GDM1 (cell line): ENCODE measurements around the gene RPL11.
"Not testable (repeated sequence)": the region's sequence is repeated elsewhere in the genome, so short reads cannot be mapped to it uniquely, and the experiment has no call there.

Experiments
- DNase-seq: peaks from one replicate; lab custom pipeline; 2025; lab: John Stamatoyannopoulos, UW

Gene RPL11

DNA sequence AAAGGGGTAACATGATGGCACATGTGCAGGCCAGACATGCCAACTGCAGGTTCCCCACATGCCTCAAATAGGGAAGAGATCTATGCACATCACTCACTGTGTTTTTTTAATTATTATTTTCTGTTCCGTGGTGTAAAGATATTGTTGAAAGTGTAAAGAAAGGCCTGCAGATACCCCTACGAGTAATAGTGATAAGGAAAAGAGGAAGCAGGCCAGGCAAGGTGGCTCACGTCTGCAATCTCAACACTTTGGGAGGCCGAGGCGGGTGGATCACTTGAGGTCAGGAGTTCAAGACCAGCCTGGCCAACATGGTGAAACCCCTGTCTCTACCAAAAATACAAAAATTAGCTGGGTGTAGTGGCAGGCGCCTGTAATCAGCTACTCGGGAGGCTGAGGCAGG, 6.4 kb upstream of the RPL11 start:
- not testable (repeated sequence) for DNase-seq

DNA sequence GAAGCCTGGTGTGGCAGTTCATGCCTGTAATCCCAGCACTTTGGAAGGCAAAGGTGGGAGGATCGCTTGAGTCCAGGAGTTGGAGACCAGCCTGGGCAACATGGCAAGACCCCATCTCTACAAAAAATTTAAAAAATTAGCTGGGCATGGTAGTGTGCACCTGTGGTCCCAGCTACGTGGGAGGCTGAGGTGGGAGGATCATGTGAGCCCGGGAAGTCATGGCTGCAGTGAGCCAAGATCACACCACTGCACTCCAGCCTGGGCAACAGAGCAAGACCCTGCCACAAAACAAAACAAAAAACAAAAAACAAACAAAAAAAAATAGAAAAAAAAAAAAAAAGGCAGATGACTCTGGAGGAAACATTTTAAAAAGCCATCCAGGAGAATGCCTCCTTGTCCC, 3.9 kb upstream of the RPL11 start:
- DNase-seq: not testable (repeated sequence)

DNA sequence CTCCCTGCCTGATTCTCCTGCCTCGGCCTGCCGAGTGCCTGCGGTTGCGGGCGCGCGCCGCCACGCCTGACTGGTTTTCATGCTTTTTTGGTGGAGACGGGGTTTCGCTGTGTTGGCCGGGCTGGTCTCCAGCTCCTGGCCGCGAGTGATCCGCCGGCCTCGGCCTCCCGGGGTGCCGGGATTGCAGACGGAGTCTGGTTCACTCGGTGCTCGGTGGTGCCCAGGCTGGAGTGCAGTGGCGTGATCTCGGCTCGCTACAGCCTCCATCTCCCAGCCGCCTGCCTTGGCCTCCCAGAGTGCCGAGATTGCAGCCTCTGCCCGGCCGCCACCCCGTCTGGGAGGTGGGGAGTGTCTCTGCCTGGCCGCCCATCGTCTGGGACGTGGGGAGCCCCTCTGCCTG, 3.3 kb upstream of the RPL11 start:
- DNase-seq: not testable (repeated sequence)

DNA sequence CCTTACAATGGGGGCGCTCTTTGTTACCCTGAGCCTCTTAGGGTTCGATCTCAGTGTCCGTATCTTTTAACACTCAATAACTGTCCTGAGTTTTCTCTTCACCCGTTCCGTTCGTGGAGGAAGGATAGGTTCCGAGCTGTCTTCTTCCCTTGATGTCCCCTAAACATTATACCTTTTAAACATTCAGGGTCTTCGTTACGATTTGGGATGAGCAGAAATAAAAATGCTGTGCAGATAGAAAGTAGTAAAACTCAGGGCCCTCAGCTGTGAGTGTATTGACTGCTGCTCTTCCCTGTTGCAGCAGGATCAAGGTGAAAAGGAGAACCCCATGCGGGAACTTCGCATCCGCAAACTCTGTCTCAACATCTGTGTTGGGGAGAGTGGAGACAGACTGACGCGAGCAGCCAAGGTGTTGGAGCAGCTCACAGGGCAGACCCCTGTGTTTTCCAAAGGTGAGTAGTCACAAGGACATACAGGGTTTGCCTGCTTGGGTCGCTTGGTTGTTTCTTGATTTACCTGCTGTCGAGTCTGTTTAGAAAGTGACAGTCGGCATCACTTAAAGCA, 784 bp downstream of the RPL11 start:
- DNase-seq: no peak

- no peak for DNase-seq
These were observed 2.0 kb downstream of the RPL11 start for GRCh38 chr1:23693599-23693998.

- DNase-seq: no peak
These were observed 2.8 kb downstream of the RPL11 start for GRCh38 chr1:23694371-23694770.

DNA sequence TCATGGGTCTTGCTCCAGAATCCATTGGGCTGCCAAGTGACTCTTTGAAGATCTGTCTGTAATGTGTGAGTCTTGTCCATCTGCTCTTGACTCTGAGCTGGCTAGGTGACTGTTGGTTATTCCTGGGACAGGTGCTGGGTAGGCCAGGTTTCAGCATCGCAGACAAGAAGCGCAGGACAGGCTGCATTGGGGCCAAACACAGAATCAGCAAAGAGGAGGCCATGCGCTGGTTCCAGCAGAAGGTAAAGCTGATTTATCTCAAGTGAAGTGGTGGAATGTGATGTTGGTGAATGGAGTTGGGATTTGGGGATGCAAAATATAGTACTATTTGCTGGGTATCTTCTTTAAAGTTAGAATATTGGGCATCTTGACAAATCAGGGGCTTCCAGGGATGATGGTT, 4.1 kb downstream of the RPL11 start:
- DNase-seq: no peak

DNA sequence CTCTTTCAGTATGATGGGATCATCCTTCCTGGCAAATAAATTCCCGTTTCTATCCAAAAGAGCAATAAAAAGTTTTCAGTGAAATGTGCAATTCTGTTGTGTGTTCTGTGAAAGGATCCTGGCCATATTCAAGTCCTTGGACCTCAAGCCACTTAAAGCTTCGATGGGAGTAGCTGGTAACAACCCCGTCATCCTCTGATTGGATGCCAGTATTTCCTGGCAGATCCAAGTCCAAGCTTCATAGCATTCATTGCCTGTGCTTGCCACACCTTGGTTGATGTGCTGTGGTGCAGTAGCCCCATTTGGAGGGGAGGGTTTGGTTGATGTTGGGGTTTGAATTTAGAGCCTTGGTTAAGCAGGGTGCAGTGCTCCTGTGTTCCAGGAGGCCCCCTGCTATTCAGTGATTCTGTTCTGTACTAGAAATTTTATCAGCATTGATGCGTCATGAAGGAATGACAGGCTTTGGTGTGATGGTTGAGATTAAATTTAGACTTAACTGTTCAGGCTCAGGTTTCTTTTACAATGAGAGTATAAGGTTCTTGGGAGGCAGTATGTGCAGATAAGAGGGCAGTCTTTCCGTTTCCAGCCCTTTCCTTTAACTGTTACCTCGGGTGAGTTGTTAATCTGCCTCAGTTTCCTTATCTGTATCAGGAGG, 4.9 kb downstream of the RPL11 start:
- no peak for DNase-seq

GRCh38 chr1:23698466-23698865, 6.9 kb downstream of the RPL11 start:
- DNase-seq: no peak

DNA sequence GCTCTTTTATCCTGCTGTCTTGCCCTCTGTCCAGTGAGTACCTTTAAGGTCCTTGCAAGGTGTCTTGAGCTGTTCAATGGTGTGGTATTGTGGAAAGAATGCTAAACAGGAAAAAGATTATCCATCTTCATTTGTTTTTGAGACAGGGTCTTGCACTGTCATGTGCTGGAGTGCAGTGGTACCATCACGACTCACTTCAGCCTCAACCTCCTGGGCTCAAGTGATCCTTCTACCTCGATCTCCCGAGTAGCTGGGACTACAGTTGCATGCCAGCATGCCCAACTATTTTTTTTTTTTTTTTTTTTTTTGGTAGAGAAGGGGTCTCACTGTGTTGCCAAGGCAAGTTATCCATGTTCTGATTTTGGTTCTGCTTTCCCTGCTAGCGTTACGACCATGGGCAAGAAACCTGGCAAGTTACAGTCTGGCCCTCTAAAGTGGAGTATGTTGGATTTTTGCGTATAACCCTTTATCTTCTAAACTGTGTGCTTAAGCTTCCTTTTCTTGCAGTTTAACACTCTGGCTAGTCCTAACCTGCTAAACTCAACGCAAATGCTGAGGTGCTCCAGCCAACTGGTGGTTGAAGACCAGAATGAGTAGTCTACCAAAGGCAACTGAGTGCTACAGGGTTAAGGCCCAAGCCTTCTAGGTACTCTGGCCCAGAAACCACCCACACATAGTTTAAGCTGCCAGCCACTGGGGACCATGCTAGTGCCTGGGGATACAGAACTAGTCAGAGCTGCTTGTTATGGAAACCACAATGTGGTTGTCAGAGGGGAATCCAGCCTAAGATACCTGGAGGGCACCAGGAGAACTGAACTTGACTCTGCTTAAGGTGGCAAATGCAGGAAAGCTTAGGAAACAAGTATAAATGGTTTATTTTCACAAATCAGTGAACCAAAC, 7.9 kb downstream of the RPL11 start:
- DNase-seq: no peak

DNA sequence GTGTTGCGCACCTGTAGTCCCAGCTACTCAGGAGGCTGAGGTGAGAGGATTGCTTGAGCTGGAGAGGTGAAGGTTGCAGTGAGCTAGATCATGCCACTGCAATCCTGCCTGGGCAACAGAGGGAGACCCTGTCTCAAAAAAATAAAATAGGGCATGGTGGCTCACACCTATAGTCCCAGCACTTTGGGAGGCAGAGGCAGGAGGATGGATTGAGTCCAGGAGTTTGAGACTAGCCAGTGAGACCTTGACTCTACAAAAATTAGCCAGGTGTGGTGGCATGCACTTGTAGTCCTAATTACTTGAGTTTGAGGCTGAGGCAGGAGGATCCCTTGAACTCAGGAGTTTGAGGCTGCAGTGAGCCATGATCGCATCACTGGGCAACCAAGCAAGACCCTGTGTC, 9.7 kb downstream of the RPL11 start:
- DNase-seq: no peak

DNA sequence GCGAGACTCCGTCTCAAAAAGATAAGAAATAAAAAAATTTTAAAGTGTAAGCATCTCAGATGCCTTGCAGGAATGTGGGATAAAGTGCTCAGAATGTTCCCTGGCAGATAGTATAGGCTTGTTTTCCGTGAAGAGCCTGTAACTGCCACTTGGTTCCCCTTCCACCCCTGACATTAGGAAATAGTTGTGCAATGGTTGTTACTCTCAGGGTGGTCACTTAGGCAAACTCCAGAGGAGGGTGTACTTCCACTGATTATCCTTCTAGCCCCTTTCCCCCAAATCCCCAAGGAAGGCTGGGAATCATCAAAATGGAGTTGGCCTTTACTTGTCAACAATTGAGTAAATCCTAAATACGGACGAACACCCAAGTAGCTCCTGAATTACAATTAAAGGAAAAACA, 10.4 kb downstream of the RPL11 start:
- no peak for DNase-seq

DNA sequence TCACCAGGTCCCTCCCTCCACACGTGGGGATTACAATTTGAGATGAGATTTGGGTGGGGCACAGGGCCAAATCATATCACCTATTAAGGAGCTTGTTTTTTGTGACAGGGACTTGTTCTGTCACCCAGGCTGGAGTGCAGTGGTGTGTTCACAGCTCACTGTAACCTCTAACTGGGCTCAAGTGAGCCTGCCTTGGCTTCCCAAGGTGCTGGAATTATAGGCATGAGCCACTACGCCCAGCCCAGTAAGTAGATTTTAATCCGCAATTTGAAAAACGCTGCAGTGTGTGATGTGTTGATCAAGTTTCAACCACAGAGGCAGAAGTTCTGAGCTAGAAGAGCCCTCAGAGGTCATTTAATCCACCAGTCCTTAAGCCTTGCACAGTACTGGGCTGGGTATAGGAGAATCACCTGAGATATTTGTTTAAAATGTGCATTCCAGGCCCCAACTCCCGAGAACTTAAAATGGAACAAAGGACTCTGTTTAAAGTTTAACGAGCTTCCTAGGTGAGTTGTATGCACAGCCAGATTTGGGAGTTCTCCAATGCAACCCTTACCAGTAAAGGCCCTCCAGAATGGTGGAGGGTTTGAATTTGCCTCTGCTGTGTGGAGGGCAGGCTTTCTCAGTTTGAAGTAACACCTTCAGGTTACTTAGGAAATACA, 13.4 kb downstream of the RPL11 start:
- DNase-seq: no peak

DNA sequence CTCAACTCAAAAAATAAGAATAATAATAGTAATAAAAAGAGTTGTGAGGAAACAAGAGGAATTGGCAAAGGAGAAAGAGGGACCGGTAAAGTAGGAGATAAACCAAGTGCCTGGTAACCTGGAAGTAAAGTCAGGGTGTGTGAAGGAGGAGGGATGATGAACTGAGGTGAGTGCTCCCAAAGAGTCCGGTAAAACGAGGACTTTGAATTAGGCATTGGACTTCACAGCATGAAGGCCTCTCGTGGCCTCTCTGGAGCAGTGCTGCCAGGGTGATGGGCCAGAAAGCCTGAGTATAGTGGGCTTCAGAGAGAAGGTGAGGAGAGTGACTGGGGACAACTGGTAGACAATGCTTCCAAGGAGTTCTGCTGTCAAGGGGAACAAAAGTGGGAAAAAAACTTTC, 17.6 kb downstream of the RPL11 start:
- no peak for DNase-seq

DNA sequence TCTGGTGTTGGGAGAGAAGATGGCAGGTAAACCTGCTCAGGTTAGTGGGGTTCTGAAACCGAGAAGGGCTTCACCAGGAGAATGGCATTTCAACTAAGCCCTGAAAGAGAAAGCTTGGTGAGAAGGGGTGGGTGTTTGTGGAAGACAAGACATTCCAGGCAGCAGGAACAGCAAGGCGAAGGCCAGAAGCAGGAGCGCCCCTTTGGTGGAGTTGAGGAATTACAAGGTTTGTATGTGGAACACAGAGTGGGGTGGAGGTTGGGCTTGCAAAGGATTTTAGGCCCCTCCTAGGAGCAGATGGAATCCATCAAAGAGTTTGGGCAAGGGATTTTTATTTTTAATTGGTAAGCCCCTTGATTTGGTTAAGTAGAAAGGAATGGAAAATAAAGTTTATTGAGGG, 26.9 kb downstream of the RPL11 start:
- DNase-seq: no peak

DNA sequence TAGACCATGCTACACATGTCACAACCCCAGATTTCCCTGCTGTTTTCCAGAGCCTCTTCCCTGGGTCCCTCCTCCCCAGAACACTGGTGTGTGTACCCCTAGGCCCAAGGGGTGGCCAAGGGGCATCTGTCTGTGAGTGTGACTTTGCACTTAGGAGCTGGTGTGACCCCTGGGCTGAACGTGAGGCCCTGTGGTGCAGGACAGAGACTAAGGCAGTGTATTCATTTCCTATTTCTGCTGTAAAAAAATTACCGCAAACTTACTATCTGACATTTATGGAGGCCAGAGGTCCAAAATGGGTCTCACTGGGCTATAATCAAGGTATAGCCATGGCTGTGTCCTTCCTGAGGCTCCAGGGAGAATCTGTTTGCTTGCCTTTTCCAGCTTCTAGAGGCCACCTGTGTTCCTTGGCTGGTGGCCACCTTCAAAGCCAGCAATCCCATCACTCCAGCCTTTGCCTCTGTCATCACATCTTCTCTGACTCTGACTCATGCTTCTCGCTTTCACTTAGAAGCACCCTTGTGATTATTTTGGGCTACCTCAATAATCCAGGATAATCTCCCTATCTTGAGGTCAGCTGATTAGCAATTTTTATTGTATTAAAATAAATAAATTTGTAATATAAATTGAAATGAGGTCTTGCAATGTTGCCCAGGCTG, 27.7 kb downstream of the RPL11 start:
- no peak for DNase-seq

- DNase-seq: no peak
These were observed 28.8 kb downstream of the RPL11 start for GRCh38 chr1:23720256-23720995.

GRCh38 chr1:23722652-23723051, 31.0 kb downstream of the RPL11 start:
- DNase-seq: no peak

DNA sequence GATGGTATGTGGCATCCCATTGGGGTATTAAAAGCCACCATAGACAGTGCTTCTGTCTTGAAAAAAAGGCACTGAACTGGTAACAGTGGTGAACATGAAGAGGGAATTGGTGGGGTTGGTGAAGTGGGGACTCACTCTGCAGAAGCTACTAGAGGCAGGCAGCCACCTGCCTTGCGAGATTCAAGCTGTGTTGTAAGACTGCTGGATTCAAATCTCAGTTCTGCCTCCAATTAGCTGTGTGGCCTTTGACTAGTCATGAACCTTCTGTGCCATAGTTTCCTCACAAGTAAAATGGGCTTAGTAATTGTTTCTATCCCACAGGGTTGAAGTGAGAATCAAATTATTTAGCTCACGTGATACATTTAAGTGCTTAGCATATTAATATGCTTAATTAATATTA, 35.1 kb downstream of the RPL11 start:
- no peak for DNase-seq

GRCh38 chr1:23727362-23727811, 35.8 kb downstream of the RPL11 start:
- DNase-seq: no peak
